Measurements from ENCODE around the gene GDI1.
A peak's percentile ranks its signal among the peaks of the same experiment; 100 is the strongest.

The GDI1 gene

DNA sequence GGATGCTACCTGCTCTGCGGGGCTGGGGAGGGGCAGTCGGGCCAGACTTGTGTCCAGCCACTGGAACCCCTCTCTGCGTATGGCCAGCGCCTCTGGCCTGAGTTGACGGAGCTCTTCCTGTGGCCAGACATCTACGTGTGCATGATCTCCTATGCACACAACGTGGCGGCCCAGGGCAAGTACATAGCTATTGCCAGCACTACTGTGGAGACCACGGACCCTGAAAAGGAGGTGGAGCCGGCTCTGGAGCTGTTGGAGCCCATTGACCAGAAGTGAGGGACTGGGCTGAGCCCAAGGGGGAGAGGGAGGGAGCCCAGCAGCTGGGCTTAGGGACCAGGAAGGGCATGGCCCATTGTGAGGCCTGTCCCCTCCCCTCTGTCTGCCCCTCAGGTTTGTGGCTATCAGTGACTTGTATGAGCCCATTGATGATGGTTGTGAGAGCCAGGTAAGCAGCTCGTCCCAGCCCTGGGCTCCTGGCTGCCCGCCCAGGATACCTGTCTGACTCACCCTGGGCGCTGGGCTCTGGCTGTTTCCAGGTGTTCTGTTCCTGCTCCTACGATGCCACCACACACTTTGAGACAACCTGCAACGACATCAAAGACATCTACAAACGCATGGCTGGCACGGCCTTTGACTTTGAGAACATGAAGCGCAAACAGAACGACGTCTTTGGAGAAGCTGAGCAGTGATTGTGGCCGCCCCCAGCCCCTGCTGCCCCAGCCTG, 5.2 kb downstream of the GDI1 start:
- H3K4me1 ChIP-seq, result peaks cover 3% of the 10 kb centered on the region
- H2AFZ ChIP-seq, result no peak overlapping the region
- peaks cover 6% of the 10 kb centered on the region for H3K79me2 ChIP-seq
- TF ChIP-seq, protein P1, sequence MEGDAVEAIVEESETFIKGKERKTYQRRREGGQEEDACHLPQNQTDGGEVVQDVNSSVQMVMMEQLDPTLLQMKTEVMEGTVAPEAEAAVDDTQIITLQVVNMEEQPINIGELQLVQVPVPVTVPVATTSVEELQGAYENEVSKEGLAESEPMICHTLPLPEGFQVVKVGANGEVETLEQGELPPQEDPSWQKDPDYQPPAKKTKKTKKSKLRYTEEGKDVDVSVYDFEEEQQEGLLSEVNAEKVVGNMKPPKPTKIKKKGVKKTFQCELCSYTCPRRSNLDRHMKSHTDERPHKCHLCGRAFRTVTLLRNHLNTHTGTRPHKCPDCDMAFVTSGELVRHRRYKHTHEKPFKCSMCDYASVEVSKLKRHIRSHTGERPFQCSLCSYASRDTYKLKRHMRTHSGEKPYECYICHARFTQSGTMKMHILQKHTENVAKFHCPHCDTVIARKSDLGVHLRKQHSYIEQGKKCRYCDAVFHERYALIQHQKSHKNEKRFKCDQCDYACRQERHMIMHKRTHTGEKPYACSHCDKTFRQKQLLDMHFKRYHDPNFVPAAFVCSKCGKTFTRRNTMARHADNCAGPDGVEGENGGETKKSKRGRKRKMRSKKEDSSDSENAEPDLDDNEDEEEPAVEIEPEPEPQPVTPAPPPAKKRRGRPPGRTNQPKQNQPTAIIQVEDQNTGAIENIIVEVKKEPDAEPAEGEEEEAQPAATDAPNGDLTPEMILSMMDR (IDR thresholded peaks at IDR 0.05), result no peak
- H3K27me3 ChIP-seq (ENCODE audit: control insufficient read depth, insufficient read depth, low read length), result no peaks in the 10 kb centered on the region
- no peaks in the 10 kb centered on the region for H3K9me3 ChIP-seq (ENCODE audit: control insufficient read depth, low read length)
- no peak overlapping the region for H3K4me2 ChIP-seq (ENCODE audit: low read length)
- no peak overlapping the region for H3K9ac ChIP-seq
- no peak overlapping the region for H3K4me3 ChIP-seq (ENCODE audit: low read depth, low read length)
- no peak overlapping the region for H3K27ac ChIP-seq
- H3K36me3 ChIP-seq (ENCODE audit: control insufficient read depth, insufficient read depth, low read length), result no peaks in the 10 kb centered on the region

DNA sequence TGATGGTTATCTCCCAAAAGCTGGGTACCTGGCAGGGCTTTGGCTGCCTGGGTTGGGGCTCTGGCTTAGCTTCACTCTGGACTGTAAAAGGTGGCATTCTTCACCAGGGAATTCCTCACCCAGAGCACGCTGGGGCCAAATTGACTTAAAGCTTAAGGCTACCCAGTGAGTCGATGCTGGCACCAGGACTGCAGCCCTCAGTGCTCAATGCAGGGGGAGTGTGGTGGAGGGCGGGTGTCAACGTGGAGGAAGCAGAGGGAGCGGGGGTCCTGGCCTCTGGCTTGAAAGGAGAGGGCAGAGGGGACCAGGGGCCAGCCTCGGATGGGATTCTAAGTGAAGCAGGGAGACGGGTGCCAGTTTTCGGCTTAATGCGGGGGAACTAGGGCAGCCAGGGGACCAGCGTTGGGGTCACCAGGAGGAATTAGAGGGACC, 6.5 kb downstream of the GDI1 start:
- Histone ChIP-seq H3K36me3 (ENCODE audit: control insufficient read depth, insufficient read depth, low read length) (no peaks in the 10 kb centered on the region), H3K4me2 (ENCODE audit: low read length) (peak overlapping the region; percentile 73), H3K4me3 (ENCODE audit: low read depth, low read length) (peak overlapping the region; percentile 49), H2AFZ (peak overlapping the region; percentile 3), H3K4me1 (peaks cover 3% of the 10 kb centered on the region), H3K27me3 (ENCODE audit: control insufficient read depth, insufficient read depth, low read length) (no peaks in the 10 kb centered on the region), H3K9me3 (ENCODE audit: control insufficient read depth, low read length) (no peaks in the 10 kb centered on the region), H3K79me2 (no peaks in the 10 kb centered on the region), H3K27ac (peak overlapping the region; percentile 52), H3K9ac (no peak overlapping the region)
- TF ChIP-seq, protein P1 (IDR thresholded peaks at IDR 0.05), result no peak

DNA sequence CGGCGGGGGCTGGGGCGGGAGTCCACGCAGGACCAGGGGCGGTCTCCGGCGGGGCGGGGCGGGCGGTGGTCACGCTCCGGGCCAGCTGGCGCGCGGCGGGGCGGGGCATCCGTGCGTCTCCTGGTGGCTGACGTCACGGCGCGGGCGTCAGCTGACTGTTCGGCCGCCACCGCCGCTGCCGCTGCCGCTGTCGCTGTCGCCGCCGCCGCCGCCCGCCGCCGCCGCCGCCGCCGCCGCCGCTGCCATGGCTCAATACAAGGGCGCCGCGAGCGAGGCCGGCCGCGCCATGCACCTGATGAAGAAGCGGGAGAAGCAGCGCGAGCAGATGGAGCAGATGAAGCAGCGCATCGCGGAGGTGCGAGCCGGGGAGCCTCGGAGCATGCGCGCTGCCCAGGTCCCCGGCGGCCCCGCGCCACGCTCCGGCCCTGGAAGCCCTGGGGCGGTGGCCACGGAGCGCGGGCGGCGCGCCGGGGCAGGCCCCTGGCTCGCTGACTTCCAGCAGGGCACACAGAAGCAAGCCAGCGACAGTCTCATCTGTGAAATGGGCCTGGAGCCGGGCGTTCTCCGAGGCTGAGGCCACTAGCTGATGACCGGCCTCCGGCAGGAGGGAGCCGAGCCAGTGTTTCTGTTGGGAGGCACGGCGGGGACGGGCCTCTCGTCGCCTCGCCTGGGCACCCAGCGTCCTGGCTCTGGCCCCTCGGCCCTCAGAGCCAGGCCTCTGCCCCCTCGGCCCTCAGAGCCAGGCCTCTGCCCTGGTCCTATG, 7.2 kb downstream of the GDI1 start, which contains the start of gene FAM50A:
FAM50A (plus strand) TSS at position 150 of the 763 bp plus-strand sequence; CDS start at position 245, 95 bp downstream.
- Histone ChIP-seq H3K36me3 (ENCODE audit: control insufficient read depth, insufficient read depth, low read length) (no peaks in the 10 kb centered on the region), H3K4me1 (peaks cover 3% of the 10 kb centered on the region), H2AFZ (peak within 1 kb of the TSS; percentile 46), H3K9me3 (ENCODE audit: control insufficient read depth, low read length) (no peaks in the 10 kb centered on the region), H3K9ac (no peak within 1 kb of the TSS), H3K79me2 (no peaks in the 10 kb centered on the region), H3K27me3 (ENCODE audit: control insufficient read depth, insufficient read depth, low read length) (no peaks in the 10 kb centered on the region), H3K4me2 (ENCODE audit: low read length) (peak within 1 kb of the TSS; percentile 86), H3K27ac (peak within 1 kb of the TSS; percentile 52), H3K4me3 (ENCODE audit: low read depth, low read length) (peak within 1 kb of the TSS; percentile 53)
- TF ChIP-seq, protein P1 (IDR thresholded peaks at IDR 0.05), result no peak

GRCh38 chrX:154444755-154445246, 7.8 kb downstream of the GDI1 start:
- TF ChIP-seq, protein P1 (IDR thresholded peaks at IDR 0.05), result no peak
- H2AFZ ChIP-seq, result peak overlapping the region; percentile 46
- no peaks in the 10 kb centered on the region for H3K79me2 ChIP-seq
- no peak overlapping the region for H3K9ac ChIP-seq
- H3K9me3 ChIP-seq (ENCODE audit: control insufficient read depth, low read length), result no peaks in the 10 kb centered on the region
- peaks cover 3% of the 10 kb centered on the region for H3K4me1 ChIP-seq
- H3K27ac ChIP-seq, result no peak overlapping the region
- peak overlapping the region; percentile 86 for H3K4me2 ChIP-seq (ENCODE audit: low read length)
- H3K36me3 ChIP-seq (ENCODE audit: control insufficient read depth, insufficient read depth, low read length), result no peaks in the 10 kb centered on the region
- peak overlapping the region; percentile 53 for H3K4me3 ChIP-seq (ENCODE audit: low read depth, low read length)
- no peaks in the 10 kb centered on the region for H3K27me3 ChIP-seq (ENCODE audit: control insufficient read depth, insufficient read depth, low read length)
